HepG2 (cell line): Measurements from ENCODE around the gene LGALS3. TPM values are rescaled to one million over a fixed set of nuclear protein-coding genes. Genes with fewer than 3 reads are reported as not detected.

Experiments
- ATF4 ChIP-seq, 2 experiments: fragments of 450-650 bp in 1 of 2; sonication (generic) in 1 of 2; formaldehyde crosslinking; IDR thresholded peaks; 2 replicates each; pipeline versions ENCODE4 v1.5.0 to v1.8.0; 2020 to 2022; ENCODE audit warnings: mild to moderate bottlenecking in 1 of 2, missing genetic modification reagents in 1 of 2
- HNRNPUL1 ChIP-seq: fragments of 200-400 bp; formaldehyde crosslinking; IDR thresholded peaks from 2 replicates; pipeline ENCODE4 v1.6.1; 2017; ENCODE audit warnings: low read depth, mild to moderate bottlenecking, low read length, moderate library complexity
- IKZF5 ChIP-seq: IDR thresholded peaks from 2 replicates; pipeline ENCODE4 v1.6.1; 2018; ENCODE audit warnings: missing genetic modification reagents, mild to moderate bottlenecking, missing compliant biosample characterization
- JUND ChIP-seq: sonication (generic); formaldehyde crosslinking; IDR thresholded peaks from 2 replicates; pipeline ENCODE4 v1.8.0; 2022; ENCODE audit warnings: mild to moderate bottlenecking, missing genetic modification reagents
- NFE2 ChIP-seq: sonication (generic); formaldehyde crosslinking; IDR thresholded peaks from 2 replicates; pipeline ENCODE4 v1.4.0; 2020; ENCODE audit warnings: missing genetic modification reagents
- PAWR ChIP-seq: sonication (generic); formaldehyde crosslinking; IDR thresholded peaks from 2 replicates; pipeline ENCODE4 v1.4.0; 2020; ENCODE audit warnings: missing genetic modification reagents, mild to moderate bottlenecking, borderline replicate concordance
- RORA ChIP-seq: sonication (generic); formaldehyde crosslinking; IDR thresholded peaks from 2 replicates; pipeline ENCODE4 v1.5.0; 2020; ENCODE audit warnings: mild to moderate bottlenecking, missing genetic modification reagents, moderate library complexity
- YEATS4 ChIP-seq: sonication (generic); formaldehyde crosslinking; IDR thresholded peaks from 2 replicates; pipeline ENCODE4 v1.4.0; 2020; ENCODE audit warnings: missing genetic modification reagents, borderline replicate concordance
- ZNF792 ChIP-seq: IDR thresholded peaks from 2 replicates; pipeline ENCODE4 v1.6.1; 2016
- ZNF816 ChIP-seq: sonication (generic); formaldehyde crosslinking; IDR thresholded peaks from 2 replicates; pipeline ENCODE4 v1.8.0; 2022; ENCODE audit warnings: missing genetic modification reagents, mild to moderate bottlenecking, borderline replicate concordance
- ZSCAN22 ChIP-seq: sonication (generic); formaldehyde crosslinking; IDR thresholded peaks from 2 replicates; pipeline ENCODE4 v1.4.0; 2020; ENCODE audit warnings: mild to moderate bottlenecking, missing genetic modification reagents
- polyA plus RNA-seq, 8 experiments: library from polyadenylated mRNA; depleted of rRNA in 3 of 8; stranded (reverse) in 7 of 8; unstranded in 1 of 8; fragments of >200 nt; fragmentation: Illumina TruSeq in 4 of 8; extraction: Trizol in 4 of 8; gene quantifications; 2 replicates each; pipeline versions ENCODE4 v1.2.1 to v1.2.3, GENCODE V29; 2011 to 2016; ENCODE audit warnings: low read depth in 4 of 8, missing spikeins in 1 of 8, mixed read lengths in 1 of 8; ENCODE audit not compliant: insufficient read depth in 1 of 8
- total RNA-seq, 5 experiments: library from RNA; depleted of rRNA; stranded (reverse); fragments of >200 nt; fragmentation: Illumina TruSeq; extraction: Trizol; gene quantifications; 2 replicates each; pipeline ENCODE4 v1.2.3, GENCODE V29; 2016; ENCODE audit warnings: low read depth in 1 of 5
- TF ChIP-seq, protein P1 (sequence below): sonication (generic); formaldehyde crosslinking; IDR thresholded peaks from 2 replicates; pipeline ENCODE4 v1.4.0; 2020; ENCODE audit warnings: missing genetic modification reagents
- TF ChIP-seq, protein P2 (sequence below): sonication (generic); formaldehyde crosslinking; IDR thresholded peaks from 2 replicates; pipeline ENCODE4 v1.9.0; 2022; ENCODE audit warnings: missing genetic modification reagents, mild to moderate bottlenecking, borderline replicate concordance
- TF ChIP-seq, protein P3 (sequence below): sonication (generic); formaldehyde crosslinking; IDR thresholded peaks from 2 replicates; pipeline ENCODE4 v1.4.0; 2020; ENCODE audit warnings: missing genetic modification reagents

The LGALS3 gene
- total and polyA plus RNA-seq, 2 of the 13 experiments (the other 11 are each of a cell fraction or from before 2014, with no cell fraction given) = 5.0 to 97.4 TPM

DNA sequence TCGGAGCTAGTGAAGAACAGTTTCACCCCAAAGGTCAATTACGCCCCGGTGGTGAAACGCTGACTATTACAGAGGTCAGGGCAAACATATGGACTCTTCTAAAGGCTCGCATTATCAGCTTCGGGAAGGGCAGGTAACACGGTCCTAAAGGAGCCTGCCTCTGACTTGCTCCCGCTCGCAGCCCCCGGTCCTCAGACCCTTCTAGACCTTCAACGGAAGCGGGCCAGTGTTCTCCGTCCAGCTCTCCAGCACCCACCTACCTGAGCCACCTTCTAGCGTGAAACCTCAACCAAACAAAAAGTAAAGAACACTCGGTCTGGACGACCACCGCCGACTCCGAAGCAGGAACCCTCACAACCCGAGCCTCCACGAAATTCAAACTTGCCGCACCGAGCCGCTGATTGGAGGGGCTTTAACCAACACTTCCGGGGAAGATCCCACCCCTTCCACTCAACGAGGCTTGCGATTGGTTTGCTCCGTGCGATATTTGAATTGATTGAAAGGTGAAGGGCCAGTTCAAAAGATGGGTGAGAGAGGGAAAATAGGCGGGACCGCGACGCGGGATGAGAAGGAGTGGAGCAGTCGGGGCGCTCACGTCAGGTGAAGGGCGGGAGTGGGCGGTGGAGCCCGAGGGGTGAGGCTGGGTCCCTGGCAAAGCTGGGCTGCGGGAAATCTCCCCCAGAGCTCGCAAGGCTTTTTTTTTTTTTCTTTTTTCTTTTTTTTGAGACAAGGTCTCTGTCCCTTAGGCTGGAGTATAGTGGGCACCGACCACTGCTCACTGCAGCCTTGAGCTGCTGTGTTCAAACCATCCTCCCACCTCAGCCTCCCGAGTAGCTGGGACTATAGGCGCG, 62.4 kb downstream of the LGALS3 start, which contains the start of gene DLGAP5 (continued):
- TF ChIP-seq, protein P1, sequence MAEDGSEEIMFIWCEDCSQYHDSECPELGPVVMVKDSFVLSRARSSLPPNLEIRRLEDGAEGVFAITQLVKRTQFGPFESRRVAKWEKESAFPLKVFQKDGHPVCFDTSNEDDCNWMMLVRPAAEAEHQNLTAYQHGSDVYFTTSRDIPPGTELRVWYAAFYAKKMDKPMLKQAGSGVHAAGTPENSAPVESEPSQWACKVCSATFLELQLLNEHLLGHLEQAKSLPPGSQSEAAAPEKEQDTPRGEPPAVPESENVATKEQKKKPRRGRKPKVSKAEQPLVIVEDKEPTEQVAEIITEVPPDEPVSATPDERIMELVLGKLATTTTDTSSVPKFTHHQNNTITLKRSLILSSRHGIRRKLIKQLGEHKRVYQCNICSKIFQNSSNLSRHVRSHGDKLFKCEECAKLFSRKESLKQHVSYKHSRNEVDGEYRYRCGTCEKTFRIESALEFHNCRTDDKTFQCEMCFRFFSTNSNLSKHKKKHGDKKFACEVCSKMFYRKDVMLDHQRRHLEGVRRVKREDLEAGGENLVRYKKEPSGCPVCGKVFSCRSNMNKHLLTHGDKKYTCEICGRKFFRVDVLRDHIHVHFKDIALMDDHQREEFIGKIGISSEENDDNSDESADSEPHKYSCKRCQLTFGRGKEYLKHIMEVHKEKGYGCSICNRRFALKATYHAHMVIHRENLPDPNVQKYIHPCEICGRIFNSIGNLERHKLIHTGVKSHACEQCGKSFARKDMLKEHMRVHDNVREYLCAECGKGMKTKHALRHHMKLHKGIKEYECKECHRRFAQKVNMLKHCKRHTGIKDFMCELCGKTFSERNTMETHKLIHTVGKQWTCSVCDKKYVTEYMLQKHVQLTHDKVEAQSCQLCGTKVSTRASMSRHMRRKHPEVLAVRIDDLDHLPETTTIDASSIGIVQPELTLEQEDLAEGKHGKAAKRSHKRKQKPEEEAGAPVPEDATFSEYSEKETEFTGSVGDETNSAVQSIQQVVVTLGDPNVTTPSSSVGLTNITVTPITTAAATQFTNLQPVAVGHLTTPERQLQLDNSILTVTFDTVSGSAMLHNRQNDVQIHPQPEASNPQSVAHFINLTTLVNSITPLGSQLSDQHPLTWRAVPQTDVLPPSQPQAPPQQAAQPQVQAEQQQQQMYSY (CRISPR knock-in tag) = no peak
- TF ChIP-seq HNRNPUL1 (no peak), PAWR (CRISPR knock-in tag) (no peak), NFE2 (CRISPR knock-in tag) (no peak), ZSCAN22 (CRISPR knock-in tag) (no peak), JUND (CRISPR knock-in tag) (no peak), ZNF816 (CRISPR knock-in tag) (peak; percentile 84; the same call in 1 of the 2 replicates), IKZF5 (0 out of 2 replicates have a peak, but pooled peaks have one; percentile 19), RORA (CRISPR knock-in tag) (no peak), ZNF792 (no peak), YEATS4 (CRISPR knock-in tag) (peak; percentile 86; the same call in 1 of the 2 replicates), ATF4 (CRISPR knock-in tag; IDR thresholded peaks at IDR 0.05) (peak in 1 of 2 experiments; percentile 82; a peak in 2 of 4 replicates)
- TF ChIP-seq, protein P2, sequence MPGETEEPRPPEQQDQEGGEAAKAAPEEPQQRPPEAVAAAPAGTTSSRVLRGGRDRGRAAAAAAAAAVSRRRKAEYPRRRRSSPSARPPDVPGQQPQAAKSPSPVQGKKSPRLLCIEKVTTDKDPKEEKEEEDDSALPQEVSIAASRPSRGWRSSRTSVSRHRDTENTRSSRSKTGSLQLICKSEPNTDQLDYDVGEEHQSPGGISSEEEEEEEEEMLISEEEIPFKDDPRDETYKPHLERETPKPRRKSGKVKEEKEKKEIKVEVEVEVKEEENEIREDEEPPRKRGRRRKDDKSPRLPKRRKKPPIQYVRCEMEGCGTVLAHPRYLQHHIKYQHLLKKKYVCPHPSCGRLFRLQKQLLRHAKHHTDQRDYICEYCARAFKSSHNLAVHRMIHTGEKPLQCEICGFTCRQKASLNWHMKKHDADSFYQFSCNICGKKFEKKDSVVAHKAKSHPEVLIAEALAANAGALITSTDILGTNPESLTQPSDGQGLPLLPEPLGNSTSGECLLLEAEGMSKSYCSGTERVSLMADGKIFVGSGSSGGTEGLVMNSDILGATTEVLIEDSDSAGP (CRISPR knock-in tag) = peak; percentile 42; the same call in 1 of the 2 replicates
- TF ChIP-seq, protein P3, sequence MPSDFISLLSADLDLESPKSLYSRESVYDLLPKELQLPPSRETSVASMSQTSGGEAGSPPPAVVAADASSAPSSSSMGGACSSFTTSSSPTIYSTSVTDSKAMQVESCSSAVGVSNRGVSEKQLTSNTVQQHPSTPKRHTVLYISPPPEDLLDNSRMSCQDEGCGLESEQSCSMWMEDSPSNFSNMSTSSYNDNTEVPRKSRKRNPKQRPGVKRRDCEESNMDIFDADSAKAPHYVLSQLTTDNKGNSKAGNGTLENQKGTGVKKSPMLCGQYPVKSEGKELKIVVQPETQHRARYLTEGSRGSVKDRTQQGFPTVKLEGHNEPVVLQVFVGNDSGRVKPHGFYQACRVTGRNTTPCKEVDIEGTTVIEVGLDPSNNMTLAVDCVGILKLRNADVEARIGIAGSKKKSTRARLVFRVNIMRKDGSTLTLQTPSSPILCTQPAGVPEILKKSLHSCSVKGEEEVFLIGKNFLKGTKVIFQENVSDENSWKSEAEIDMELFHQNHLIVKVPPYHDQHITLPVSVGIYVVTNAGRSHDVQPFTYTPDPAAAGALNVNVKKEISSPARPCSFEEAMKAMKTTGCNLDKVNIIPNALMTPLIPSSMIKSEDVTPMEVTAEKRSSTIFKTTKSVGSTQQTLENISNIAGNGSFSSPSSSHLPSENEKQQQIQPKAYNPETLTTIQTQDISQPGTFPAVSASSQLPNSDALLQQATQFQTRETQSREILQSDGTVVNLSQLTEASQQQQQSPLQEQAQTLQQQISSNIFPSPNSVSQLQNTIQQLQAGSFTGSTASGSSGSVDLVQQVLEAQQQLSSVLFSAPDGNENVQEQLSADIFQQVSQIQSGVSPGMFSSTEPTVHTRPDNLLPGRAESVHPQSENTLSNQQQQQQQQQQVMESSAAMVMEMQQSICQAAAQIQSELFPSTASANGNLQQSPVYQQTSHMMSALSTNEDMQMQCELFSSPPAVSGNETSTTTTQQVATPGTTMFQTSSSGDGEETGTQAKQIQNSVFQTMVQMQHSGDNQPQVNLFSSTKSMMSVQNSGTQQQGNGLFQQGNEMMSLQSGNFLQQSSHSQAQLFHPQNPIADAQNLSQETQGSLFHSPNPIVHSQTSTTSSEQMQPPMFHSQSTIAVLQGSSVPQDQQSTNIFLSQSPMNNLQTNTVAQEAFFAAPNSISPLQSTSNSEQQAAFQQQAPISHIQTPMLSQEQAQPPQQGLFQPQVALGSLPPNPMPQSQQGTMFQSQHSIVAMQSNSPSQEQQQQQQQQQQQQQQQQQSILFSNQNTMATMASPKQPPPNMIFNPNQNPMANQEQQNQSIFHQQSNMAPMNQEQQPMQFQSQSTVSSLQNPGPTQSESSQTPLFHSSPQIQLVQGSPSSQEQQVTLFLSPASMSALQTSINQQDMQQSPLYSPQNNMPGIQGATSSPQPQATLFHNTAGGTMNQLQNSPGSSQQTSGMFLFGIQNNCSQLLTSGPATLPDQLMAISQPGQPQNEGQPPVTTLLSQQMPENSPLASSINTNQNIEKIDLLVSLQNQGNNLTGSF (CRISPR knock-in tag) = no peak
